Stimulated activated CD8-positive, alpha-beta memory T cell treated with anti-CD3 and anti-CD28 coated beads, Interleukin-12 subunit alpha, Interleukin-12 subunit beta, amount 100 ng/mL, for 24 hours (primary cell): Measurements from ENCODE around the gene GALNT10.

Source experiments
- DNase-seq: peaks from one replicate; pipeline ENCODE4 v3.0.0-alpha.2; 2020; ENCODE audit errors: extremely low read depth

The GALNT10 gene

GRCh38 chr5:154236536-154237375, 46.2 kb downstream of the GALNT10 start:
- no peak for DNase-seq

DNA sequence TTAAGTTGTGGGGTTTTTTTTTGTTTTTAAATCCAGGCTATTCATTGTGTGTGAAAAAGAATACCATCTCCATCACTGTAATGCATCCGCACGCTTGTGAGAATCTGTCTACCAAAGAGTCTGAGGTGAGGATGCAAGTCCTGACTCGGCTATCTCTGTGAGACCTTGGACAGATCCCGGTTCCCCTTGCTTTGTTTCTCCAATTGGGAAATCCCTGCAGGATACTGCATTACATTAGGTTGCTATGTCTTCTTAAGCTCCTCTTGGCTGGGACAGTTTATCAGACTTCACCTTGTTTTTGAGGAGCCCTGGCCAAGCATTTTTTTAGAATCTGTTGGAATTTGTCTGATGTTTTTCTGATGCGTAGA, 46.8 kb downstream of the GALNT10 start:
- no peak for DNase-seq

DNA sequence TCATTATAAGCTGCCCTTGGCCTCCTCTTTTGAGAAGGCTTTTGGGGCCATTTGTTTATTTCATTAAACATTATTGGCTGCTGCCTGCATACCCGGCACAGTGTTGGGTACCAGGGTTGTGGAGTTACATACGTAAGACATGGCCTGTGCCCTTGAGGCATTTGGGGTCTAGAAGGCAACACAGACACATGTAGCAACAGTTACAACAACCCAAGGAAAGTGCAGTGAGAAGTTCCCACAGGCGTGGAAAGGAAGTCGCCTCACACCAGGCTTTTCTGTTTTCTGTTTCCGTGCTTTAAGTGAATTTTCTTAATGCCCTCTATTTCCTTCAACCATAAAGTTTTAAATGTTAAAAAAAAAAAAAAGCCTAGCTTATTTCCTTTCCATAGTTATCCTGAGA, 47.4 kb downstream of the GALNT10 start:
- no peak for DNase-seq

DNA sequence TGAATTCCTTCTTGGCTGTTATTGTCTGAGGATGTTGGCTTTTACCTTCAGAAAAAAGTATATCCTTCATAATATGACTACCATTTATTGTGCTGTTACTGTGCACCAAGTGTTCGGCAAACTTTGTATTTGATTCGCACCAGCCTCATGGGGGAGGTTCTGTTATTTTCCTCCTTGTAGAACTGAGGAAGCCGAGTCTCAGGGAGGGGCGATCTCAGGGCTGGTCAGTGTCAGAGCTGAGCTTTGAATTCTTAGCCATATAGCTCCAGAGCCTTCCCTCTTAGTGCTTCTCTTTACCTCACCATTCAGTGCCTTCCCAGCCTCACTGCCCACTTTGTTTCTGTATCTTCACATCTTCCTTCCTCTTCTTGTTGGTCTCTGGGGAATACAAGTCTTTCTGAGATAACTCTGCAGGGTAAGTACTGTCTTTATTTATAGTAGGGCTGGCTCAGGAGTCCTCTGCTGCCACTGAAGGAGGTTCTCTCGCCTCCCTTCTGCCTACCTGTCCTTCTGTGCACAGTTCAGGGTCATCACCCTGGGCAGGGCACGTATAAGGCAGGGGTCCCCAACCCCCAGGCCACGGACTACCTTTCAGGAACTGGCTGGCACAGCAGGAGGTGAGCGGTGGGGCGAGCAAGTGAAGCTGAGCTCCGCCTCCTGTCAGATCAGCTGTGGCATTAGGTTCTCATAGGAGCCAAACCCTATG, 48.4 kb downstream of the GALNT10 start:
- no peak for DNase-seq

- no peak for DNase-seq
Observed at GRCh38 chr5:154240595-154240994, 50.1 kb downstream of the GALNT10 start.

GRCh38 chr5:154241021-154241420, 50.5 kb downstream of the GALNT10 start:
- DNase-seq, result no peak

DNA sequence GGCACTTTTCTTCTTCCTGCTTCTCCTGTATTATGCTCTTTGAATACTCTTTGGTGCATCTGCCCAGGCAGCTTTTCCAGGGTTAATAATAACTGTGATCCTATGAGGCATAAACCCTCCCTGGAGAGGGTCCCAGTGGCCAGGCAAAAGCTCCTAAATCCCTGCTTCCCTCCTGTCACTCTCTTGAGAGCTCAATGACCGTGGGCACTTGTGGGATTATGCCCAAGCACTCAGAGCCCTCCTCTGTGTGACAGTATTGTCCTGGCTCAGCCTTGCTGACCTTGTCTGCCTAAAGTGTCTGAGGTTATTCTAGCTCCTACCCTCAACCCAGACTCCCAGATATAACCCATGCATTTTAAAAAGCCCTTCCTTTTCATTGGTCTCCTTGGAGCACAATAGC, 51.9 kb downstream of the GALNT10 start:
- DNase-seq, result no peak

- no peak for DNase-seq
Observed at GRCh38 chr5:154242964-154243376, 52.4 kb downstream of the GALNT10 start.

DNA sequence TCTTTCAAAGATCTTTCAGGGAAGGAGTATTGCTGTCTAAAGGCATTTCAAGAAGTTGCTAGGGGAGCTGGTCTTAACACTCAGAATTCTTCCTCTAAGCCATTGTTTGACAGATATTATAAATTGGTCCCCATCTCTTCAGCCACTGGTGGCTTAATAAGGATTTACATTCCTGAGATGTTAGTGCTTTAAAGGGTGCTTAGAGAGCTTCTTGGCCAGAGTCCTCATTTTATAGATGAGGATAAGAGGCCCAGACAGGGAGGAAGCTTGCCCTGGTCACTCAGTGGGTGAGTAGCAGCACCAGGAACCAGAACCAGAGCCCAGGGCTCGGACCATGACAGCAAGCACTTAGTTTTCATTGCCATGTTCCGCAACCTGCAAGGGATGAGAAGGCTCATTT, 53.2 kb downstream of the GALNT10 start:
- DNase-seq, result no peak

DNA sequence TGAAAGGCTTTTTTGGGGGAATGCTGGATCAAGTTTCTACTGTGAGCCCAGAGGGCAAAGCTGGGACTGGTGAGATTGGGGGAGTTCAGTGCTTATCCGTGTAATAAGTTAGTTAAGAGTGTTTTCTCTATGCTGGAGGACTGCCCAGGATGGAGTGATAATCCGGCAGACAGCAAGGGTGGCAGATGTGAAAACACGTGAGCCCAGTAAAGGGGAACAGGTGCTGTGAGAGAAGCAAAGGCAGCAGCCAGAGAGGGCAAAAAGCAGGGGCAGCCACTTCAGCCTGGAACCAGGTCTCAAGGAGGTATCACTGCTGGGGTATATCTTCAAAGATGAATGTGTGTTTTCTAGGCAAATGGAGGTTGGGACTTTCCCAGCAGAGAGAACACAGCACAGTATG, 53.9 kb downstream of the GALNT10 start:
- no peak for DNase-seq

GRCh38 chr5:154248691-154249090, 58.2 kb downstream of the GALNT10 start:
- no peak for DNase-seq

DNA sequence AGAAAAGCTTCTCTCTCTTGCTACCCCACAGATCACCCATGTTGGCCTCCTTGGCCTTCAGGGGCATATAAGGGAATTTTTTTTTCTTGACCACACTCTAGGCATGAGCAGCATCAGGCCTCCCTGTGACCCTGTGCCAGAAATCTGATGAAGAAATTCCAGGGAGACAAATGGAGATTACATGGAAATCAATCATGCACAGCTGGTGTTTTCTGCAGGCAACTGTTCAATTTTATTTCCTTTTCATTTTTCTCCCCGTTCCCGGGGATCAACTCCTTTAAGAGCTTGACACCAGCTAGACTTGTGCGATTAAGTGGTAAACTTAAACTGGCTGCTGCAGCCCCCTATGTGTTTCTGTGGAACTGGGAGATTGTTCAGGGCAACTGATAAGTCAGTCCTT, 59.3 kb downstream of the GALNT10 start:
- no peak for DNase-seq

- no peak for DNase-seq
Observed at GRCh38 chr5:154251529-154251928, 61.0 kb downstream of the GALNT10 start.

GRCh38 chr5:154253807-154254206, 63.3 kb downstream of the GALNT10 start:
- DNase-seq, result no peak

DNA sequence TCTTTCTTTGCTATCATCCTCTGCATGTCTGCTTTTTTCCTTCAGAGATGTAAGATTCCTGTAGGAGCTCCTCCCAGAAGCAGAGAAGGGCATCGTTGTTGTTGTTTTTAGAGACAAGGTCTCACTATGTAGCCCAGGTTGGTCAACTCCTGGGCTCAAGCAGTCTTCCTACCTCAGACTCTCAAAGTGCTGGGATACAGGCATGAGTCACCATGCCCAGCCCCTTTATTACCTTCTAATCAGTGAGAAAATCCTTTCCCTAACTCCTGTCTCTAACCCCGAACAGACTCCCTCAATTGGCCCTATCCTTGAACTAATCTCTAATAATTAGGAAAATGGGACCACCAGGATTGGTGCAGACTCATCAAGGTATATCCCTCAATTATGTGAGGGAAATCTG, 64.4 kb downstream of the GALNT10 start:
- no peak for DNase-seq

DNA sequence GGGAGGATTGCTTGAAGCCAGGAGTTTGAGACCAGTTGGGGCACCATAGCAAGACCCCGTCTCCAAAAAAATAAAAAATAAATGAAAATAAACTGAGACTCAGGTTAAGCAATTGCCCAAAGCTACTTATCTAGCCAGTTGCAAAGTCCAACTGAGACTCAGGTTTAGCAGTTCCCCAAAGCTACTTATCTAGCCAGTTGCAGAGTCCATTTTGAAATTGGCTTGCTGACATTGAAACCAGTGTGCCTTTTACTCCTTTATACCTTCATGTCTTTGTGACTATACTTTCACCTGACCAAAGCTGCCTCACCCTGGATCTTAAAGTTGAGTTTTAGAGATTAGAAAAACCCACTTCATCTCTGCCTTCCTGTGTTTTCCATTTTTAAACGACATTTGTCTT, 66.5 kb downstream of the GALNT10 start:
- no peak for DNase-seq

DNA sequence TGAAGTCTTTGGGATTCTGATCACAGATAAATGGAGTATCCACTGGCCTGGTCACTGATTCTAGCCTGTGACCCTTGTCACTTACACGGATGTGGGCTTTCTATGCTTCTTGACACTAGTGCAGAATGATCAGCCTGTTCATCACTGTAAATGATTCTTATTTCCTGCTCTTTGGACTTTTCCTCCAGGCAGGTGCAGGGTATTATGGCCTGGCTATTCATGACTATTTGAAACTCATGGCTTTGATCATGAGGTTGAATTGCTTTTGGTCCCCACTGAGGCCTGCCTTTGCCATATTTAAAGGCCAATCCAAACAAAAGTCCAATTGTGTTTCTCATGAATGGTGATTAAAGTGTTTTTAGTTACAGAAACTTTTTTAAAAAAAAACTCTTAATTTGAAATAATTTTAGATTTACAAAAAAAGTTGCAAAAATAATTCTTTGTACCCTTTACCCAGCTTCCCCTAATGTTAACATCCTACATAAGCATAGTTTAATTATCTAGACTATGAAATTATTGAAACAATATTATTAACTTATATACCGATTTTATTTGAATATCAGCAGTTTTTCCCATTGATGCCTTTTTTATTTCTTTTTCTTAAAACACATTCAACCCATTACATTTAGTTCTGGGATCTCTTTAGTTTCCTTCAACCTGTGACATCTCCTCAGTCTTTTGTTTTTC, 68.1 kb downstream of the GALNT10 start:
- DNase-seq, result no peak

GRCh38 chr5:154260224-154260927, 69.8 kb downstream of the GALNT10 start:
- no peak for DNase-seq

DNA sequence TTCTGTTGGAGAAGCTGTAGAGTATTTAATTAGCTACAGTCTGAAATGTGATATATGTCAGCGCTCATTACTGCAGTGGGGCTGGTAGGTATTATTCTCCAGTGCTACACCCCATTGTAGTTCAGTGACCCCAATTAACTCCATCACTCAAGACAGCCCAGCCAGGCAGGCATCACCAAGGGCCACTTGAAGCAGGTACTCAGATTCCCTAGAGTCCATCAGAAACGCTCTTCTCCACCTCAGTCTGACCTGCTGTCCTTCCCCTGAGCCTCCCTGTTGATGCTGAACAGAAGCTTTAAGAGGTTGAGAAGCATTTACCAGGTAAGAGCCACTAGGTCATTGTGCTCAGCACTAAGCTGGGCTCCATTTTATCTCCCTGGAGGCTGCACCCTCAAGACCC, 71.8 kb downstream of the GALNT10 start:
- no peak for DNase-seq

DNA sequence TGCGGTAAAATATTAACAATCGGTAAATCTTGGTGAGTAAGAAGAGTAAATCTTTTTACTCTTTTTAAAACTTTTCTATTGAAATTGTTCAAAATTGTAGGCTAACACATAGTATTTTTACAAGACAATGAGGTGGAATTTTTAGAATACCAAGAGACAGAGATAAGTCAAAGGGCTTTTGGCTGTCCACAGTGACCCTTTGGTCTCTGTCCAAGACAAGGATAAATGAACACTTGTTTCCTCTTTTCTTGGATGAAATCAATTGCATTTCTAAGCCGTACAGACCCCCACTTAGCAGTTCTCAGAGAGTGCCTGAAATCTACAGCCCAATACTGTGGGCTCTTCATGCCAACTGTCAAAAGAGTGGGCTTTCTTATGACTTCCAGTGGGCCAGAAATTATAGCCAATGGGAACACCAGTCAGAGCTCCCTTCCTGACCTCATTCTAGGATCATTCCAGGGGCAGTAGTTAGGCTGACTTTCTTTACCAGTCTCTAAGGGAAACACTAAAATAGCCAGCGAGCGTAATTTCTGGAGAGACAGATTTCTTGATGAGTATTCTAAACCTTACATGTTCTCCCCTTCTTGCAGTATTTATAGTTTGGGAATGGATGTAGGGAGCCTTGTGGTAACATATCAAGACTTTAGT, 74.1 kb downstream of the GALNT10 start:
- DNase-seq, result no peak

- no peak for DNase-seq
Observed at GRCh38 chr5:154265197-154265773, 74.8 kb downstream of the GALNT10 start.
